Osteoblast (primary cell): Measurements from ENCODE around the gene SYNE1. TPM values are rescaled to one million over a fixed set of nuclear protein-coding genes. Genes with fewer than 3 reads are reported as not detected.

Experiments
- DNase-seq: peaks from one replicate; pipeline ENCODE4 v3.0.0; 2011; ENCODE audit warnings: low spot score, mixed read lengths; ENCODE audit not compliant: insufficient read length; ENCODE audit errors: missing footprints
- H2AFZ ChIP-seq: 2 replicates; pipeline ENCODE4 v1.6.0; 2011; ENCODE audit warnings: mild to moderate bottlenecking, low read length
- H3K27ac ChIP-seq: 2 replicates; pipeline ENCODE4 v1.5.1; 2011; ENCODE audit warnings: mild to moderate bottlenecking, low read depth, low read length, moderate library complexity
- H3K27me3 ChIP-seq: 2 replicates; pipeline ENCODE4 v1.6.0; 2012; ENCODE audit warnings: mild to moderate bottlenecking, control low read depth, inconsistent platforms, low read length, moderate library complexity; ENCODE audit not compliant: insufficient read depth
- H3K36me3 ChIP-seq: 2 replicates; pipeline ENCODE4 v1.5.1; 2011; ENCODE audit warnings: mild to moderate bottlenecking, low read length, control low read depth, moderate library complexity; ENCODE audit not compliant: insufficient read depth
- H3K4me1 ChIP-seq: 2 replicates; pipeline ENCODE4 v1.5.1; 2011; ENCODE audit warnings: mild to moderate bottlenecking, low read length, control low read depth, moderate library complexity; ENCODE audit not compliant: insufficient read depth
- H3K4me2 ChIP-seq: 2 replicates; pipeline ENCODE4 v1.6.0; 2011; ENCODE audit warnings: mild to moderate bottlenecking, low read length; ENCODE audit not compliant: insufficient read depth
- H3K4me3 ChIP-seq: fragments of 200-600 bp; sonication (generic); 3 replicates; pipeline ENCODE4 v1.5.1; 2012; ENCODE audit warnings: mild to moderate bottlenecking, low read length, inconsistent platforms; ENCODE audit not compliant: insufficient read depth
- H3K79me2 ChIP-seq: 2 replicates; pipeline ENCODE4 v1.6.0; 2012; ENCODE audit warnings: mild to moderate bottlenecking, low read length, control low read depth, inconsistent platforms; ENCODE audit not compliant: insufficient read depth
- H3K9me3 ChIP-seq: 2 replicates; pipeline ENCODE4 v1.5.1; 2011; ENCODE audit warnings: low read depth, low read length, control low read depth
- H4K20me1 ChIP-seq: 2 replicates; pipeline ENCODE4 v1.6.0; 2012; ENCODE audit warnings: mild to moderate bottlenecking, low read length, control low read depth; ENCODE audit not compliant: insufficient read depth
- total RNA-seq: library from RNA; depleted of rRNA; stranded (reverse); fragments of >200 nt; gene quantifications from 2 replicates; pipeline ENCODE4 v1.2.3, GENCODE V29; 2012
- TF ChIP-seq, protein P1 (sequence below): IDR thresholded peaks from 2 replicates; pipeline ENCODE4 v1.5.1; 2011; ENCODE audit warnings: mild to moderate bottlenecking, low read depth, low read length, moderate library complexity; ENCODE audit errors: extremely low read depth

Gene SYNE1
- total RNA-seq, 1 donor = 240 TPM

DNA sequence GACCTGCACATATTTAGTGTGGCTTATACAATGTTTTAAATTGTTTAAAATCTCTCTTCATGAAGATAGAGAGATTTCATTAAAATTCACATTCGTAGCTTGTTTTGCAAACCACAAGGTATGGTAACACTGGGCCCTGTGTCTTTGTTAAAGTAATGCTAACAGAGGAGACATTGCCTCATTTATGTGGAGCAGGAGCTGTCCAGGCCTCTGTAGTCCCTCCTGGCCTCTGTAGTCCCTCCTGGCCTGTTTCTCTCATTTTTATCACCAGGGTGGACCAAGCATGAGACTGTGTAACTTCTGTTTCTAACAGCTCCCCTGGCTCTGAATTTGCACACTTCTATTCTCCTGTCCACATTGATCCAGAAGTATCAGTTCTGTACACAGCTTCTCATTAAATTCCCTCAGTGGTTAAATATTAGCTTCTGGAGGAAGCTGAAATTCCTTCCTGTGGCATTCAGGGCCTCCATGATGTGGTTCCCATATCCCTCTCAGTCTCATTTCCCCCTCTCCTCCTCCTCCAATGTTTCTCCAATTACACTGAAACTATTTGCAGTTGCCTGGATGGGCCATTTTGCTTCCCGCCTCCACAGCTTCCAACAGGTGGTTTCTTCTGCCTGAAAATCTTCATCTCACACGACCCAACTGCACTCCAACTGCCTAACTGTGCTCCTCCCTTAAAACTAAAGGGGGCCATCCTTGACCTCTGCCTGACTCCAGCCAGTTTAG lies 340.4 kb downstream of the SYNE1 start:
- no peaks in the 10 kb centered on the region for H3K9me3 ChIP-seq
- peaks cover 39% of the 10 kb centered on the region for H3K36me3 ChIP-seq
- no peak overlapping the region for H3K4me2 ChIP-seq
- H3K4me1 ChIP-seq = peaks cover 21% of the 10 kb centered on the region
- no peak for DNase-seq
- H3K4me3 ChIP-seq = no peak overlapping the region
- H3K27me3 ChIP-seq = no peaks in the 10 kb centered on the region
- no peaks in the 10 kb centered on the region for H4K20me1 ChIP-seq
- H2AFZ ChIP-seq = no peak overlapping the region
- H3K79me2 ChIP-seq = peaks cover 13% of the 10 kb centered on the region
- no peak overlapping the region for H3K27ac ChIP-seq
- TF ChIP-seq, protein P1, sequence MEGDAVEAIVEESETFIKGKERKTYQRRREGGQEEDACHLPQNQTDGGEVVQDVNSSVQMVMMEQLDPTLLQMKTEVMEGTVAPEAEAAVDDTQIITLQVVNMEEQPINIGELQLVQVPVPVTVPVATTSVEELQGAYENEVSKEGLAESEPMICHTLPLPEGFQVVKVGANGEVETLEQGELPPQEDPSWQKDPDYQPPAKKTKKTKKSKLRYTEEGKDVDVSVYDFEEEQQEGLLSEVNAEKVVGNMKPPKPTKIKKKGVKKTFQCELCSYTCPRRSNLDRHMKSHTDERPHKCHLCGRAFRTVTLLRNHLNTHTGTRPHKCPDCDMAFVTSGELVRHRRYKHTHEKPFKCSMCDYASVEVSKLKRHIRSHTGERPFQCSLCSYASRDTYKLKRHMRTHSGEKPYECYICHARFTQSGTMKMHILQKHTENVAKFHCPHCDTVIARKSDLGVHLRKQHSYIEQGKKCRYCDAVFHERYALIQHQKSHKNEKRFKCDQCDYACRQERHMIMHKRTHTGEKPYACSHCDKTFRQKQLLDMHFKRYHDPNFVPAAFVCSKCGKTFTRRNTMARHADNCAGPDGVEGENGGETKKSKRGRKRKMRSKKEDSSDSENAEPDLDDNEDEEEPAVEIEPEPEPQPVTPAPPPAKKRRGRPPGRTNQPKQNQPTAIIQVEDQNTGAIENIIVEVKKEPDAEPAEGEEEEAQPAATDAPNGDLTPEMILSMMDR = no peak

DNA sequence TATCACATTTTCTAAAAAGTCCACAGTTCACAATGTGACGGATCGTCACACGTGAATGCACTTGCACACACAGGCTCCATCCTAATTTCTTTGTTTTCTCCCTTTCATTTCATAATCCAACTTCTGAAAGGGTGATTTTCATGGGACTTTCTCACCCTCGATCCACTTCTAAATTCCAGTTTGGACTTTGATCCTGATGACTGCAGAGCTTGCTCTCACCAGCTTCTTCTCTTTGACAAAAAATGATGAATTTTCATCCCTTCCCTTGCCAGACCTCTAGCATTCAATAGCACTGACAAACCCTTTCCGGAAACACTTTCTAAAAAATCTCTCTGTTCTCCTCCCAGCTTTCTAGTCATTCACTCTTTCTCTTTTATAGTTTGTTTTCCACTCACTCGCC lies 341.2 kb downstream of the SYNE1 start:
- Histone ChIP-seq H3K27ac (peak overlapping the region; percentile 21), H3K27me3 (no peaks in the 10 kb centered on the region), H3K9me3 (no peaks in the 10 kb centered on the region), H3K4me2 (no peak overlapping the region), H3K36me3 (peaks cover 45% of the 10 kb centered on the region), H3K4me3 (no peak overlapping the region), H3K79me2 (peaks cover 11% of the 10 kb centered on the region), H3K4me1 (peaks cover 14% of the 10 kb centered on the region), H4K20me1 (no peaks in the 10 kb centered on the region), H2AFZ (no peak overlapping the region)
- TF ChIP-seq, protein P1 = no peak
- no peak for DNase-seq

DNA sequence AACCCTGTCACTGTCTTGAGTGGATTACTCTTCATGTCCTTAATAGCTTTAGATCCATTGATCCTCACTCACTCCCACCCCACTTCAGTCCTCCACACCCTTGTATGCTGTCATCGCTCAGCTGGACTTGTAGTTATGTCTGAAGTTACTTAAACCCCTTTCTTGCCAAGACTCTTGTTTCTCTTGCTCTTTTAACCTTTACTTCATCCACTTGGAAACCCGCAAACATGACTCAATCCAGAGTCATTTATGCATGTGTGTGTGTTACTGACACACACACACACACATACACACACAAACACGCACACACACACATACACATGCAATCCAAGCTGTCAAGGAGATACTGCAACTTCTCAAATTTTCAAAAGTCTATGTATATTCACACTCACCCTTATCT lies 341.8 kb downstream of the SYNE1 start:
- Histone ChIP-seq H3K36me3 (peaks cover 43% of the 10 kb centered on the region), H3K79me2 (peaks cover 5% of the 10 kb centered on the region)

DNA sequence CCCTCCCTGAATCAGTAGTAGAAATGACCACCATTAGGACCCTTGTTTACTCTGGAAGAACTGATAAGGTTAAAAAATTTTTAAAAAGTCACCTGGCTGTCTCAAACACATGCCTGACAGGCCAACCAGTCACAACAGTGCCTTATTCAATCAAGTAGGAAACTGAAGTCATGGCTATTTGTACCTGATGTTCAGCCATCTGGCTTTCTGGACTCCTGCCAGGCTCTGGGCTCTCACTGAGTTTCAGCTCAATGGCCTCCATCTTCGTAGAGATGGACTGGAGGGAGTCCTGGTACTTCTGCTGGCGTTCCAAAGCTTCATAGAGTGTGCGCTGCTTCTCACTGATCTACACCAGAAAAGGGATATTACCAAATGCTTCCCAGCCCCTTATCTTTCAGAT lies 343.8 kb downstream of the SYNE1 start:
- Histone ChIP-seq H4K20me1 (no peaks in the 10 kb centered on the region), H3K36me3 (peaks cover 38% of the 10 kb centered on the region), H3K4me1 (peaks cover 13% of the 10 kb centered on the region), H3K27ac (no peak overlapping the region), H3K4me3 (no peak overlapping the region), H2AFZ (no peak overlapping the region), H3K79me2 (no peaks in the 10 kb centered on the region), H3K27me3 (no peaks in the 10 kb centered on the region), H3K4me2 (no peak overlapping the region), H3K9me3 (no peaks in the 10 kb centered on the region)
- TF ChIP-seq, protein P1 = no peak
- no peak for DNase-seq

More for the DNA sequence above, 341.8 kb downstream of the SYNE1 start:
- Histone ChIP-seq H3K27ac (peak overlapping the region; percentile 21), H3K4me1 (peaks cover 13% of the 10 kb centered on the region), H4K20me1 (no peaks in the 10 kb centered on the region), H3K4me2 (no peak overlapping the region), H3K9me3 (no peaks in the 10 kb centered on the region), H2AFZ (no peak overlapping the region), H3K4me3 (no peak overlapping the region), H3K27me3 (no peaks in the 10 kb centered on the region)
- TF ChIP-seq, protein P1 = no peak
- DNase-seq = peak; percentile 71
